Right lobe of liver (tissue), 6 donors: ENCODE results near the gene DPP7. TPM values are rescaled to one million over a fixed set of nuclear protein-coding genes. Genes with fewer than 3 reads are reported as not detected.
"Not testable (repeated sequence)": the region's sequence is repeated elsewhere in the genome, so short reads cannot be mapped to it uniquely, and the experiment has no call there.

Experiments used
- ATAC-seq, 4 donors: fragments of 200-7000 bp; cut with Tn5 transposase; one replicate each; pipeline ENCODE4 v1.9.1; 2020; ENCODE audit warnings: mild to moderate bottlenecking in 4 of 4, moderate library complexity in 4 of 4
- DNase-seq, 3 donors: peaks; one replicate each; pipeline ENCODE4 v3.0.0-alpha.2; 2020
- H3K27ac ChIP-seq, 3 donors: fragments of 200-600 bp; one replicate each; pipeline ENCODE4 v1.8.0; 2022
- H3K27me3 ChIP-seq, 2 donors: fragments of 200-600 bp; one replicate each; pipeline ENCODE4 v1.8.0; 2022
- H3K36me3 ChIP-seq, 4 donors: fragments of 200-600 bp; sonication (generic) in 1 of 4; one replicate each; pipeline versions ENCODE4 v1.5.1 to v1.8.0; 2017 to 2022; ENCODE audit warnings: control low read depth in 1 of 4
- H3K4me1 ChIP-seq, 4 donors: fragments of 200-600 bp; sonication (generic) in 1 of 4; one replicate each; pipeline versions ENCODE4 v1.5.1 to v1.8.0; 2017 to 2022; ENCODE audit warnings: control low read depth in 1 of 4
- H3K4me3 ChIP-seq, 3 donors: fragments of 200-600 bp; one replicate each; pipeline ENCODE4 v1.8.0; 2022
- H3K9me3 ChIP-seq, 4 donors: fragments of 200-600 bp; sonication (generic) in 1 of 4; one replicate each; pipeline versions ENCODE4 v1.5.1 to v1.8.0; 2017 to 2022; ENCODE audit warnings: control low read depth in 1 of 4
- POLR2A ChIP-seq: fragments of 450-650 bp; IDR thresholded peaks from one replicate; pipeline ENCODE4 v1.6.1; 2017; ENCODE audit warnings: antibody characterized with exemption, mild to moderate bottlenecking
- WGBS: methylation state at CpG from one replicate; pipeline ENCODE4 v1.1.6; 2018; ENCODE audit warnings: low coverage, low lambda C conversion rate; ENCODE audit not compliant: insufficient coverage; ENCODE audit errors: missing lambda C conversion rate; 5-methylcytosine and 5-hydroxymethylcytosine counted together
- intact Hi-C, 2 donors: fragments of 100-400 bp; cut with DNase I; formaldehyde crosslinking; loops; one replicate each; pipeline versions ENCODE4 v1.11.2 to v1.14.1; 2022
- total RNA-seq, 6 experiments: library from RNA; depleted of rRNA in 2 of 6; stranded (reverse); fragments of >200 nt in 2 of 6; fragmentation: NEBNext Ultra II Directional in 3 of 6; extraction: Animal tissue kit (Norgen Biotek cat#: 25700) in 3 of 6; gene quantifications; one replicate each; pipeline versions ENCODE4 v1.1.0 to v1.2.4, GENCODE V29; 2016 to 2023
- TF ChIP-seq, protein P1 (sequence below), 4 donors: fragments of 200-600 bp in 3 of 4; fragments of 450-650 bp in 1 of 4; IDR thresholded peaks; one replicate each; pipeline versions ENCODE4 v1.5.1 to v1.8.0; 2016 to 2022; ENCODE audit warnings: antibody characterized with exemption in 4 of 4, mild to moderate bottlenecking in 2 of 4
- donor health status: DM: no; HTN: yes; CAD: no.
- donor health status: DM: no; HTN: no; CAD: no.
- donor health status: DM: no; HTN: no; CAD: no.
- donor health status: DM: no; HTN: yes; CAD: no.
- donor health status: DM: no; HTN: yes; CAD: no.

DPP7 gene
- total RNA-seq, 6 experiments from 2014 or later, result 62.2 to 86.2 (median 66.2) TPM

GRCh38 chr9:137064880-137065164 is 49.7 kb downstream of the DPP7 start:
- WGBS, result 20% methylated on average over 1 of the region's 12 CpGs
- no peaks in the 10 kb centered on the region for H3K36me3 ChIP-seq
- TF ChIP-seq POLR2A, result no peak
- TF ChIP-seq, protein P1, sequence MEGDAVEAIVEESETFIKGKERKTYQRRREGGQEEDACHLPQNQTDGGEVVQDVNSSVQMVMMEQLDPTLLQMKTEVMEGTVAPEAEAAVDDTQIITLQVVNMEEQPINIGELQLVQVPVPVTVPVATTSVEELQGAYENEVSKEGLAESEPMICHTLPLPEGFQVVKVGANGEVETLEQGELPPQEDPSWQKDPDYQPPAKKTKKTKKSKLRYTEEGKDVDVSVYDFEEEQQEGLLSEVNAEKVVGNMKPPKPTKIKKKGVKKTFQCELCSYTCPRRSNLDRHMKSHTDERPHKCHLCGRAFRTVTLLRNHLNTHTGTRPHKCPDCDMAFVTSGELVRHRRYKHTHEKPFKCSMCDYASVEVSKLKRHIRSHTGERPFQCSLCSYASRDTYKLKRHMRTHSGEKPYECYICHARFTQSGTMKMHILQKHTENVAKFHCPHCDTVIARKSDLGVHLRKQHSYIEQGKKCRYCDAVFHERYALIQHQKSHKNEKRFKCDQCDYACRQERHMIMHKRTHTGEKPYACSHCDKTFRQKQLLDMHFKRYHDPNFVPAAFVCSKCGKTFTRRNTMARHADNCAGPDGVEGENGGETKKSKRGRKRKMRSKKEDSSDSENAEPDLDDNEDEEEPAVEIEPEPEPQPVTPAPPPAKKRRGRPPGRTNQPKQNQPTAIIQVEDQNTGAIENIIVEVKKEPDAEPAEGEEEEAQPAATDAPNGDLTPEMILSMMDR (IDR thresholded peaks at IDR 0.05), result no peak
- no peaks in the 10 kb centered on the region for H3K9me3 ChIP-seq
- no peaks in the 10 kb centered on the region for H3K4me1 ChIP-seq
- no peak overlapping the region for H3K4me3 ChIP-seq
- H3K27me3 ChIP-seq, result peaks cover 0 to 14% of the 10 kb centered on the region in 2 donors
- intact Hi-C loops, result no loop called here
- H3K27ac ChIP-seq, result no peak overlapping the region
- no peak for DNase-seq
- no peak for ATAC-seq

DNA sequence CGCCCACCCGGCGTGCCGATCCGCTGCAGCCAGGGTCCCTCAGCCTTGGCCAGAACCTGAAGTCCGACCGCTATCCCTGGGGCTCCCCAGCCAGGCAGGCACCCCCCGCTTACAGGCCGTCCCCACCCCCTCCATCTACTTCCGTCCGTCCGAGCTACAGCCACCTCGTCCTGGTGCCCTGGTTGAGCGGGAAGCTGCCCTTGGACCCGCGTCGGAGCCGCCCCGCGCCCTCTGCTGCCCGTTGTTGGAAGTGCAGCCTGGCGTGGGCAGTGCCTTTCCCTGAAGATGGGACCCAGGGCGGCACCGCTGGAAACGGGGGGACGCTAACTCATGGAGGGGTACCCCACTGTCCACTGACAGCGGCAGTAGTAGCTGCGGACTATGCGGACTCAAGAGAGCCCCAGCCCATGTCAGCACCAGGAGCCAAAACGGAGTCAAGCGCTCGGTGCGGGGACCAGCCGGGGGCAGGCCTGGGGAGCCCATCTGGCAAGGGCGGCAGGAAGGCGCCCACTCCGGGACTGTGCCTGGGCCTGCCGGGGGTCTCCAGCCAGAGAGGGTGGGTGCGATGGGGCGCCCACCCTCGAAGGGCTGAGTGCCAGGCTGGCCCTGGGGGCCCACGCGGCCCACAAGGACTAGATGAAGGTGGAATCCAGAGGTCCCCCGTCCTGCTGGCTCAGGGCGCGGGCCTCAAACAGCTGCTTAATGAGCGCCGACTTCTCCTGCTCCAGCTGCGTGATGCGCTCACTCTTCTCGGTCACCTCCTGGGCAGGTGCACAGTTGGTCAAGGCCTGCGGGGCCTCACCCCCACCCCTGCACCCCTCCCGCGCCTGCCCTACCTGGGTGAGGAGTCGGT is 50.3 kb downstream of the DPP7 start:
- WGBS, result 0% methylated on average over 2 of the region's 55 CpGs
- Histone ChIP-seq H3K9me3 (no peaks in the 10 kb centered on the region), H3K27me3 (peaks cover 0 to 8% of the 10 kb centered on the region in 2 donors), H3K36me3 (no peaks in the 10 kb centered on the region), H3K27ac (no peak overlapping the region), H3K4me3 (no peak overlapping the region), H3K4me1 (no peaks in the 10 kb centered on the region)
- DNase-seq (peak; percentile 70 to 82 (median 77)), ATAC-seq (peak; percentile 73 to 88 (median 82))
- TF ChIP-seq, protein P1 (IDR thresholded peaks at IDR 0.05), result peak; percentile 91 to 98 (median 92)
- no peak for TF ChIP-seq POLR2A
- intact Hi-C loops, result no loop called here

- H3K36me3 ChIP-seq, result no peaks in the 10 kb centered on the region
- H3K4me1 ChIP-seq, result no peaks in the 10 kb centered on the region
- intact Hi-C loops, result no loop called here
- WGBS, result no CpG with 5 or more reads among the region's 26 CpGs
- H3K9me3 ChIP-seq, result no peaks in the 10 kb centered on the region
- H3K27ac ChIP-seq, result no peak overlapping the region
- peaks cover 0 to under 1% of the 10 kb centered on the region in 2 donors for H3K27me3 ChIP-seq
- TF ChIP-seq, protein P1 (IDR thresholded peaks at IDR 0.05), result no peak
- no peak for TF ChIP-seq POLR2A
- ATAC-seq, result no peak
- DNase-seq, result no peak
- no peak overlapping the region for H3K4me3 ChIP-seq
Measured at GRCh38 chr9:137063311-137064026, 51.1 kb downstream of the DPP7 start.

DNA sequence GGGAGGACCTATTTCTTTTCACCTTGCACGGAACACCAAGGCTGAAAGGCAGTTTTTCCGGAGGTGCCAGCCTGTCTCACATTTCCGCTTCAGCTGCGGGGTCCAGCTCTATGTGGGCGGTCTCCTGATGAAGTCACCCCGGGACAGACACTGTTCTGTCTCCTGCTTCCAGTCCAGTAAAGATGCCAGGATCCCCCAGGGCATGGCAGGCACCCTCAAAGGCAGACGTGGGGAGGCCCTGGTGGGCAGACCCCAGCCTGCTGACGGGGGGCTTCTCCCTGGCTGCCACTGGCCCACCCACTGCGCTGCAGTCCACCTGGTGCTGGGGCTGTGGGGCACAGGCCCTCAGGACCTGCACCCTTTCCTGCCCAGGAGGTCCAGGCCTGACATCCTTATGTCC is 51.7 kb downstream of the DPP7 start:
- no CpG with 5 or more reads among the region's 9 CpGs for WGBS
- H3K36me3 ChIP-seq, result not testable (repeated sequence)

GRCh38 chr9:137062384-137062783 is 52.1 kb downstream of the DPP7 start:
- H3K27ac ChIP-seq, result no peak overlapping the region
- TF ChIP-seq POLR2A, result no peak
- TF ChIP-seq, protein P1 (IDR thresholded peaks at IDR 0.05), result no peak
- 73% methylated on average over 8 of the region's 15 CpGs for WGBS
- H3K27me3 ChIP-seq, result no peaks in the 10 kb centered on the region
- DNase-seq (no peak), ATAC-seq (no peak)
- no peaks in the 10 kb centered on the region for H3K9me3 ChIP-seq
- no peaks in the 10 kb centered on the region for H3K4me1 ChIP-seq
- no peak overlapping the region for H3K4me3 ChIP-seq
- intact Hi-C loops, result no loop called here
- no peaks in the 10 kb centered on the region for H3K36me3 ChIP-seq

More for the DNA sequence above, 51.7 kb downstream of the DPP7 start:
- intact Hi-C loops, H3K4me3 ChIP-seq, ATAC-seq, H3K4me1 ChIP-seq, DNase-seq, H3K9me3 ChIP-seq, H3K27me3 ChIP-seq, H3K27ac ChIP-seq: not testable (repeated sequence)
